ENCODE data around the gene METTL24. TPM values are rescaled to one million over a fixed set of nuclear protein-coding genes. Genes with fewer than 3 reads are reported as not detected.
"Not testable (repeated sequence)": the region's sequence is repeated elsewhere in the genome, so short reads cannot be mapped to it uniquely, and the experiment has no call there.

The METTL24 gene
- total and polyA plus RNA-seq, 2 of the 8 experiments (the other 6 are each of a cell fraction or from before 2014, with no cell fraction given), result 0.30 to 0.39 TPM

GRCh38 chr6:110310861-110311446 lies 47.2 kb downstream of the METTL24 start (continued):
- TF ChIP-seq HDAC2 (IDR thresholded peaks at IDR 0.05; ENCODE audit: borderline replicate concordance in 1 of 2, low read depth in 2 of 2, low read length in 2 of 2) (no peak), TAF1 (IDR thresholded peaks at IDR 0.05; ENCODE audit: low read depth, low read length) (no peak)

- H2BK120ac ChIP-seq (replicated peaks; ENCODE audit: low read depth, low read length); H2AFZ ChIP-seq (ENCODE audit: low read length); H3K4ac ChIP-seq (replicated peaks; ENCODE audit: insufficient read length, low read depth, low read length); H4K20me1 ChIP-seq (replicated peaks in 1 of 2; ENCODE audit: control insufficient read depth in 1 of 2, insufficient read depth in 2 of 2, low read length in 2 of 2); H3K36me3 ChIP-seq (ENCODE audit: control insufficient read depth in 2 of 4, insufficient read depth in 4 of 4, low read length in 3 of 4); H3K4me1 ChIP-seq (replicated peaks in 1 of 4; ENCODE audit: control insufficient read depth in 3 of 4, insufficient read depth in 4 of 4, low read length in 3 of 4); H3K9ac ChIP-seq (replicated peaks in 1 of 4; ENCODE audit: extremely low read depth in 1 of 4, low read depth in 3 of 4, low read length in 3 of 4); H2AK5ac ChIP-seq (ENCODE audit: low read depth, low read length); CTCF ChIA-PET (ENCODE audit: partially characterized antibody); H3K23me2 ChIP-seq (ENCODE audit: low read depth, low read length); H3K56ac ChIP-seq (replicated peaks; ENCODE audit: insufficient read length, low read depth, low read length); H3K18ac ChIP-seq (ENCODE audit: extremely low read depth, low read length); H2BK5ac ChIP-seq (ENCODE audit: low read depth, low read length); H3K4me3 ChIP-seq (ENCODE audit: extremely low read depth in 1 of 4, insufficient read depth in 2 of 4, low read depth in 3 of 4, low read length in 4 of 4); H4K5ac ChIP-seq (ENCODE audit: insufficient read length, low read depth, low read length); H3K23ac ChIP-seq (ENCODE audit: insufficient read length); H4K8ac ChIP-seq (ENCODE audit: extremely low read depth, insufficient read depth, low read length); H3K79me2 ChIP-seq (ENCODE audit: control insufficient read depth in 1 of 2, insufficient read depth in 2 of 2, low read length in 2 of 2); H2BK15ac ChIP-seq (ENCODE audit: low read length); H2BK12ac ChIP-seq (ENCODE audit: low read depth, low read length); H2BK20ac ChIP-seq (ENCODE audit: low read length); H3K4me2 ChIP-seq (ENCODE audit: insufficient read depth in 1 of 2, low read depth in 2 of 2, low read length in 2 of 2); POLR2A ChIA-PET (ENCODE audit: partially characterized antibody); H3K9me3 ChIP-seq (ENCODE audit: insufficient read depth in 2 of 2, low read depth in 1 of 2, low read length in 1 of 2); DNase-seq (ENCODE audit: low read depth in 1 of 2, low spot score in 2 of 2); FAIRE-seq; H3K27ac ChIP-seq (ENCODE audit: low read depth, low read length); H3K79me1 ChIP-seq (ENCODE audit: low read depth, low read length); H4K91ac ChIP-seq (replicated peaks; ENCODE audit: insufficient read length, low read length); H3K14ac ChIP-seq (ENCODE audit: insufficient read length); H3K27me3 ChIP-seq (replicated peaks in 1 of 4; ENCODE audit: control insufficient read depth in 3 of 4, extremely low read depth in 1 of 4, insufficient read depth in 3 of 4, low read length in 3 of 4): not testable (repeated sequence)
- WGBS, 2 experiments (ENCODE audit: extremely low coverage in 1 of 2, insufficient coverage in 1 of 2, insufficient read length in 1 of 2, insufficient replicate concordance in 2 of 2, low coverage in 1 of 2, low lambda C conversion rate in 2 of 2, missing lambda C conversion rate in 1 of 2), result 89% methylated on average over 4 of the region's 4 CpGs; no CpG with 5 or more reads in 1 of the 2 experiments
Observed at GRCh38 chr6:110309432-110309831, 48.7 kb downstream of the METTL24 start.
